GM15510 (cell line): ENCODE results near the gene PSMB7.

Experiments
- POLR2A ChIP-seq: IDR thresholded peaks from 3 replicates; pipeline ENCODE4 v1.6.1; 2011; ENCODE audit warnings: borderline replicate concordance; ENCODE audit not compliant: insufficient read length; ENCODE audit errors: extremely low read depth

The PSMB7 gene

DNA sequence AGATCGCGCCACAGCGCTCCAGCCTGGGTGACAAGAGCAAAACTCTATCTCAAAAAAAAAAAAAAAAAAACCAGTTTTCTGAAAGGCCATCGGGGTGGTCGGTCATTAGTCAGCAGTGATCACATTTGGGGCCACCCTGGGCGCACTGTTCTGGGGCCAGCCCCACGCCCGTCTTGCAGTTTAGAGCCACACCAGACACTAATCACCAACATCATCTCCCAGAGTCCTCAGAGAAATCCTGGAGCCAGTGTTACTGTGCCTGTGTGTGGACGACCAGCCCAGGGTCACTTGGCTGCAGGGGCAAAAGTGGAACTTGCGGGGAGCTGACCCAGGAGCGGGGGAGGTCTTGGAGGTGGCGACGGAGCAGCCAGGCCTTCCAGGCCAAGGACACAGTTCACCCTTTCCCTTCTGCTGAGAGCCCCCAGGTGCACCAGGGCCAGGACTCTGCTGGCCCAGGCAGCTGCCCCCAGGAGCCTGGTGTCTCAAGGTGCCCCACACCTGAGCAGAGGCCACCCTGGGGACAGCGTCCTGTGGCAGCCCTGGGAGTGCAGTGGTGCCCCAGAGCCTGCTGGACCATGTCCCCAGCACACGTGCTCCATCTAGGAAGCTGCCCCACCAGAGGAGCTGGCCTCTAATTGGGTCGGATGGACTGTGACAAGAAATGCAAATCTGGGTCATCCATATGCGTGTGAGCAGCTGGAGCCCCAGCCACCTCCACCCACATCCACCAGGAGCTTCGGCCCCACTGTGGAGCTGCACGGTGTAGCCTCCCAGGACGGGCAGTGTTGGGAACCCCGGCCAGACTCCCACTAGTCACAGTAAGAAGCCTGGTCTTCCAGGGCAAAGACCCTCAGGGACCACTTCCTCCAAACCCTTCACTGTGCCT, 106.4 kb downstream of the PSMB7 start:
- TF ChIP-seq POLR2A, result no peak

GRCh38 chr9:124307379-124308030, 107.7 kb downstream of the PSMB7 start:
- TF ChIP-seq POLR2A, result no peak

GRCh38 chr9:124306098-124306735, 109.0 kb downstream of the PSMB7 start:
- no peak for TF ChIP-seq POLR2A

DNA sequence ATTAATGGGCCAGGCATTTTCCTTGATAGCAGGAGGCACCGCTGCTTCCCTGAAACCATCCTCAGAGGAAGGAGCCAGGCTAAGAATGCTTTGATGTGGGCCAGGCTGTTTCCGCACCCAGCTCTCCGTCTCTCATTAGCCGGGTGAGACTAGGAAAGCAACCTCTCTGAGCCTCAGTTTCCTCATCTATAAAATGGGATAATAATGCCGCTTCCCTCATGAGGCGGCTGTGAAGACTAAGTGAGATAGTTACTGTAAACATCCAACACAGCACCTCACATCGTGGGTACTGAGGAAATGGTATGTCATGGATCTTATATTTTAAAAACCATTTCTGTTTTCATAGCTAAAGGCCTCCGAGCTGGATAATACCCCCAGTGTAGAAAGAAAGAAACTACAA, 111.0 kb downstream of the PSMB7 start:
- TF ChIP-seq POLR2A, result no peak

GRCh38 chr9:124303762-124304161, 111.5 kb downstream of the PSMB7 start:
- no peak for TF ChIP-seq POLR2A
